ENCODE measurements around the gene ESR2.

The ESR2 gene

GRCh38 chr14:64218344-64219240 is 75.6 kb downstream of the ESR2 start:
- H3K4me1 Mint-ChIP-seq = no peaks in the 10 kb centered on the region
- H3K9me3 Mint-ChIP-seq = no peaks in the 10 kb centered on the region
- TF ChIP-seq CTCF (IDR thresholded peaks at IDR 0.05) = no peak
- no peak overlapping the region for H3K4me3 Mint-ChIP-seq
- DNase-seq = no peak
- H3K36me3 Mint-ChIP-seq (ENCODE audit: low read depth) = peaks cover 68% of the 10 kb centered on the region
- peaks cover 3% of the 10 kb centered on the region for H3K27me3 Mint-ChIP-seq (ENCODE audit: low read depth, poor library complexity)
- H3K27ac Mint-ChIP-seq = peak overlapping the region; percentile 80

- Mint-ChIP-seq H3K27me3 (ENCODE audit: low read depth, poor library complexity) (peaks cover 3% of the 10 kb centered on the region), H3K36me3 (ENCODE audit: low read depth) (peaks cover 66% of the 10 kb centered on the region)
Measured at GRCh38 chr14:64217834-64218233, 76.3 kb downstream of the ESR2 start.

GRCh38 chr14:64217308-64217707 is 76.9 kb downstream of the ESR2 start:
- Mint-ChIP-seq H3K9me3 (no peaks in the 10 kb centered on the region), H3K4me3 (no peak overlapping the region), H3K27me3 (ENCODE audit: low read depth, poor library complexity) (peaks cover 3% of the 10 kb centered on the region), H3K4me1 (no peaks in the 10 kb centered on the region), H3K36me3 (ENCODE audit: low read depth) (peaks cover 68% of the 10 kb centered on the region), H3K27ac (no peak overlapping the region)
- no peak for DNase-seq
- no peak for TF ChIP-seq CTCF (IDR thresholded peaks at IDR 0.05)

More at GRCh38 chr14:64217834-64218233, 76.3 kb downstream of the ESR2 start:
- DNase-seq = no peak
- TF ChIP-seq CTCF (IDR thresholded peaks at IDR 0.05) = no peak
- H3K4me1 Mint-ChIP-seq = no peaks in the 10 kb centered on the region
- no peaks in the 10 kb centered on the region for H3K9me3 Mint-ChIP-seq
- H3K27ac Mint-ChIP-seq = peak overlapping the region; percentile 80
- no peak overlapping the region for H3K4me3 Mint-ChIP-seq

- Mint-ChIP-seq H3K4me3 (no peak overlapping the region), H3K9me3 (no peaks in the 10 kb centered on the region), H3K4me1 (no peaks in the 10 kb centered on the region), H3K36me3 (ENCODE audit: low read depth) (peaks cover 72% of the 10 kb centered on the region), H3K27me3 (ENCODE audit: low read depth, poor library complexity) (no peaks in the 10 kb centered on the region), H3K27ac (peak overlapping the region; percentile 29)
- no peak for TF ChIP-seq CTCF (IDR thresholded peaks at IDR 0.05)
- DNase-seq = no peak
Measured at GRCh38 chr14:64215978-64216377, 78.2 kb downstream of the ESR2 start.

GRCh38 chr14:64215274-64215673 is 78.9 kb downstream of the ESR2 start:
- Mint-ChIP-seq H3K4me1 (no peaks in the 10 kb centered on the region), H3K36me3 (ENCODE audit: low read depth) (peaks cover 79% of the 10 kb centered on the region), H3K27ac (no peak overlapping the region), H3K4me3 (no peak overlapping the region), H3K27me3 (ENCODE audit: low read depth, poor library complexity) (no peaks in the 10 kb centered on the region), H3K9me3 (no peaks in the 10 kb centered on the region)
- TF ChIP-seq CTCF (IDR thresholded peaks at IDR 0.05) = no peak
- DNase-seq = no peak

Data from nephron progenitor cell (in vitro differentiated cells).